Measurements from ENCODE around the gene GGT6.

- TF ChIP-seq CTCF (IDR thresholded peaks at IDR 0.05) (no peak), POLR2A (IDR thresholded peaks at IDR 0.05) (no peak)
Measured at GRCh38 chr17:4534928-4535666, 25.3 kb downstream of the GGT6 start.
